SH-SY5Y (cell line): Measurements from ENCODE around the gene PBX1.

Experiments used
- GATA2 ChIP-seq: IDR thresholded peaks from 2 replicates; pipeline ENCODE4 v1.6.1; 2011; ENCODE audit warnings: mild to moderate bottlenecking, low read depth, low read length
- GATA3 ChIP-seq: IDR thresholded peaks from 2 replicates; pipeline ENCODE4 v1.6.1; 2011; ENCODE audit warnings: low read depth, mild to moderate bottlenecking, low read length, moderate library complexity

DNA sequence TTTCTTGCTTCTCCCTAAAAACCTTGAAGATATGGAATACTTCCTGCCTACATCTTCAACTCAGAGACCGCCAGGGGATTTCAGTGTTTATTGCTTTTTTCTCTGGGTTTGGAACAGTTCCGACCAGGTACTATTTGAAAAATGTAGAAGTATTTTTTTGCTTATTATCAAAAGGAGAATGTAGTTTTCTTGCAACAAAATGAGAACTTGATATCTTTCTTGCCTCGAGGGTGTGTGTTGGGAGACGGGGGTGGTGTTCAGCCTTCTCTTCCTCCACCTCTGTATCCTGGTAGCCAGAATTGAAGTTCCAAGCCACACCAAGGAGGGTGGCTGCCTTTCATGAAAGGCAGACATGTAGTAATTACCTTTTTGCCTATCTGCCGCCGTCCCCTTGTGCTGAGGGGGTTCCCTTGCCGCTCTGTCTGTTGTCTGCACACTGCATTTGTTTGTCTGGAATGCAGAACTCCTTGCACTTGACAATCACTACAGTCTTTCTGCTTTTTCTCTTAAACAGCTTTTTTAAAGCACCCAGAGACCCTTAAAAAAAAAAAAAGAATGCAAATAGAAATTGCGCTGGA is 212.1 kb downstream of the PBX1 start:
- TF ChIP-seq GATA3 (no peak), GATA2 (no peak)
